B cell (primary cell): ENCODE measurements around the gene TUBAL3.

Experiments used
- EZH2 ChIP-seq: IDR thresholded peaks from 2 replicates; pipeline ENCODE4 v1.6.1; 2012; ENCODE audit warnings: borderline replicate concordance, low read depth, mild to moderate bottlenecking, moderate library complexity, low read length; ENCODE audit not compliant: insufficient read depth, poor library complexity, severe bottlenecking
- TF ChIP-seq, protein P1 (sequence below): fragments of 200-600 bp; IDR thresholded peaks from one replicate; pipeline ENCODE4 v1.8.0; 2022; ENCODE audit warnings: antibody characterized with exemption, mild to moderate bottlenecking

DNA sequence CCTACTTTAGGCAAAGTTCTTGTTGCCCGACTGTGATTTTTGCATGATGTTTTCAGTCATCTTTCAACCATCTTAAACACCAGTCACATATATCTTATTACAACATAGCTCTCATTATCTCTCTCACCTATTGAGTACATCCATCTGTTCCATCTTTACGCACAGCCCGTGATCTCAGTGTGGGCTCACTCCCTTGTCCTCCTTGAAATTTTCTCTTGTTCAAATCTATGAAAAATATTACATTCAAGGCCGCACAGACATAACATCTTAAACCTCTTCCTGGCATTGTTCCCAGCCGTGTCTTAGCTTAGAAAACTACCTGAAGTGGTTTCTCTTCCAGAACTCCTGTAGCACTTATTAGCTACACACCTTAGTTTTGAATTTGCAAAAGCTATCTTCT, 40.4 kb upstream of the TUBAL3 start:
- TF ChIP-seq, protein P1, sequence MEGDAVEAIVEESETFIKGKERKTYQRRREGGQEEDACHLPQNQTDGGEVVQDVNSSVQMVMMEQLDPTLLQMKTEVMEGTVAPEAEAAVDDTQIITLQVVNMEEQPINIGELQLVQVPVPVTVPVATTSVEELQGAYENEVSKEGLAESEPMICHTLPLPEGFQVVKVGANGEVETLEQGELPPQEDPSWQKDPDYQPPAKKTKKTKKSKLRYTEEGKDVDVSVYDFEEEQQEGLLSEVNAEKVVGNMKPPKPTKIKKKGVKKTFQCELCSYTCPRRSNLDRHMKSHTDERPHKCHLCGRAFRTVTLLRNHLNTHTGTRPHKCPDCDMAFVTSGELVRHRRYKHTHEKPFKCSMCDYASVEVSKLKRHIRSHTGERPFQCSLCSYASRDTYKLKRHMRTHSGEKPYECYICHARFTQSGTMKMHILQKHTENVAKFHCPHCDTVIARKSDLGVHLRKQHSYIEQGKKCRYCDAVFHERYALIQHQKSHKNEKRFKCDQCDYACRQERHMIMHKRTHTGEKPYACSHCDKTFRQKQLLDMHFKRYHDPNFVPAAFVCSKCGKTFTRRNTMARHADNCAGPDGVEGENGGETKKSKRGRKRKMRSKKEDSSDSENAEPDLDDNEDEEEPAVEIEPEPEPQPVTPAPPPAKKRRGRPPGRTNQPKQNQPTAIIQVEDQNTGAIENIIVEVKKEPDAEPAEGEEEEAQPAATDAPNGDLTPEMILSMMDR, result no peak
- TF ChIP-seq EZH2, result no peak
